CD4-positive, alpha-beta T cell treated with Interleukin-17A for 4 hours (primary cell): ENCODE data around the gene ELF1.

Experiments
- DNase-seq: peaks from one replicate; pipeline ENCODE4 v3.0.0-alpha.2; 2020; ENCODE audit warnings: mixed read lengths

The ELF1 gene

DNA sequence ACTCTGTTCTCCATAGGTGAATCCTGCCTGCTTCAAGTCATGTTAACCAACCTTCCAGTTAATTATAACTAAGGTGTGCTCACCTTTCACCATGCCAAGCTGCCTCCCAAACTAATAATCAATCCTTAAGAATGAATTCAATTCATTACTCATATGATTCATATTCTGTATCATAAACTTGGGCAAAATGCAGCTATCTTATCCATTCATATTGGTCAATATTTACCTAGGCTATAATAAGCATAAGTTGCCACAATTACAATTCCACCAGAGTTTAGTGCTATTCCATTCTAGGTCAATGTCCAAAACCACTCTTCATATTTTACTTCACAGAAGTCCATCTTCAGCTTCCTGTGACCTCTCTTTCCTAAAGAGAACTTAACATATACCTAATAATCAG is 13.4 kb downstream of the ELF1 start:
- no peak for DNase-seq

DNA sequence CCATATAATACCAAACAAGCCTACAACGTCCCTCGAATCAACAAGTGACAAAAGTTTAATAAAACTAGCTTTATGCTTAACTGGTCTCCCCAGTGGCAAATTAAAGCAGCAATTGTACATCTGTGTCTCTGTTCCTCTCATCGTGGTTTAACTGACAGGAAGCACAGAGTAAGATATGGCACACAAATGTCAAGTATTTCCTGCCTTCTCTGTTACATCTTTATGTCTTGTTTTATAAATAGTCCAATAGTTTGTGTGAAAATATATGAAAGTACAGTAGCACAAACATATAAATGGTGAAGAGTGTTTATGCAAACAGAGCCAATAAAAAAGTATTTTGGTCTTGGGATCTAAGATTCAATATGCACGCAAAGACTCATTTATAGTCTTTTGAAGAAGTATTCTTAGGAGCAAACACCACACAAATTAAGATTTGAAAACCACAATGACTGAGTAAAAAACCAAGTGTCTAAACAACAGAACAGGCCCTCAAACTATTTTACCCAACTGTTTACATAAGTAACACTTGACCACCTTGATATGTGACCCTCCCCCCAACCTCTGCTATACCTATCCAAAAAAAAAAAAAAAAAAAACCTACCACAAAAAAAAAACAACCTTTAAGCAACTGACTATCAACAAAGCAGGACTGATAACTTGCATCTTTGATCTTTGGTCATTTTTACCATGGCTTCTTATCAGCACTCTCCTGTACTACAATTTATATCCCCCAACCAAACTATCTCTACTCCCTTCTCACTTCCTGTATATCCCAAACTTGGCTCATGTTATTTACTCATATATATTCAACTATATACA is 14.0 kb downstream of the ELF1 start:
- DNase-seq = peak; percentile 19

GRCh38 chr13:41002606-41003005 is 16.5 kb downstream of the ELF1 start:
- no peak for DNase-seq

- DNase-seq = no peak
These were observed 17.4 kb downstream of the ELF1 start for GRCh38 chr13:41001695-41002094.

GRCh38 chr13:40999416-40999815 is 19.7 kb downstream of the ELF1 start:
- DNase-seq = no peak

- DNase-seq = no peak
These were observed 22.6 kb downstream of the ELF1 start for GRCh38 chr13:40996426-40997092.

GRCh38 chr13:40995997-40996396 is 23.1 kb downstream of the ELF1 start:
- DNase-seq = no peak

- DNase-seq = no peak
These were observed 24.4 kb downstream of the ELF1 start for GRCh38 chr13:40994581-40995230.

DNA sequence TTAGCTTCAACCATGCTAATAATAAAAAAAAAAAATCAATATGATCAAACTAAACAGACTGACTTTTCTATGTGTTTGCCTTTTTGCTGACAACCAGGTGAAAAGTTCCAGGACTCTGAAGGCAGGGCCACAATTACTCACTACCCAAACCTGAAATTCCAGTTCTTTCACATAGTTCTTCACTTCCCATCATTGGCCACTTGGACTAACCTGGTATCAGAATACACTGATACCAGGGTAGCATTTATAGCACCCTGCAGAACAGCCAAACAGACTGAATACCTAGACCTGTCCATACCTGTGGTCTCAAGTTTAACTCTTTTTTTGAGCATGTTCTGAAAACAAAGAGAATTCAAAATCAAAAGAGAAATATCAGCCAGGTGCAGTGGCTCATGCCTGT is 25.1 kb downstream of the ELF1 start:
- no peak for DNase-seq

DNA sequence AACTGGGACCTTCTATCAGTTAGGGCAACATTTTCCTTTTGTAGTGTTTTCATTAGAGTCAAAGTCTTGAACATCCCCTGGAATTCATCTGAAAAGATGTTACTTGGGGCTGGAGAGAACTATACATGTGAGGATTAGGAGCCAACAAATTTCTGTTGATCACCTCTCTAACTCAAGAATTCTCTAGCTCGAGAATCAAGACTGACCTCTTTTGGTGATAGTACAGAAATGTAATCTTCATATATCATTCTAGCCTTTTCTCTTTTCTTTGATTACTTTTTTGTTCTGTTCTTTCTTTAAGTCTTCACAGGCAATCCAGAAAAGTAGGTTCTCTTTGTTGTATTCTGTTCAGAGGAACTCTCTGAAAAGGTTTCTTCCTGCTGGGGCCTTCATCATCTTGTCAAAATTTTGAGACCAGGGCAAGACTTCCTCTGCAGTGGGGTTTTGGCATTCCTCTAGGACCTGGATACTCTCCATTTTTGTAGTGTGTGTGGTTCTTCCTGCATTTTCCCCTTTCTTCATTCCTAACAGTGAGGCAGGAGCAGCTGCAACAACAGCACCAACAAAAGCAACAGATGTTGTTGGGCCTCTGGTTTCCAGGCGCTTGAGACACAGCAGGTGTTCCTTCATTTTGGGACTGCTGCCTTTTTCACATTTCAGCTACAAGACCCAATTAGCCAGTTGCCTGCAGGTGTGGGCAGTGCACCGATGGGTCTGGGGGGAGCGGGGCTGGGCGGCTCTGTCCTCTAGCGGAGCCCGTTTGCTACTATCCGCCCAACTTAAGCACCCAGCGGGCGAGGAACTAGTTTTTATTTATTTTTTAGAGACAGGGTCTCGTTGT is 26.2 kb downstream of the ELF1 start:
- DNase-seq = no peak

DNA sequence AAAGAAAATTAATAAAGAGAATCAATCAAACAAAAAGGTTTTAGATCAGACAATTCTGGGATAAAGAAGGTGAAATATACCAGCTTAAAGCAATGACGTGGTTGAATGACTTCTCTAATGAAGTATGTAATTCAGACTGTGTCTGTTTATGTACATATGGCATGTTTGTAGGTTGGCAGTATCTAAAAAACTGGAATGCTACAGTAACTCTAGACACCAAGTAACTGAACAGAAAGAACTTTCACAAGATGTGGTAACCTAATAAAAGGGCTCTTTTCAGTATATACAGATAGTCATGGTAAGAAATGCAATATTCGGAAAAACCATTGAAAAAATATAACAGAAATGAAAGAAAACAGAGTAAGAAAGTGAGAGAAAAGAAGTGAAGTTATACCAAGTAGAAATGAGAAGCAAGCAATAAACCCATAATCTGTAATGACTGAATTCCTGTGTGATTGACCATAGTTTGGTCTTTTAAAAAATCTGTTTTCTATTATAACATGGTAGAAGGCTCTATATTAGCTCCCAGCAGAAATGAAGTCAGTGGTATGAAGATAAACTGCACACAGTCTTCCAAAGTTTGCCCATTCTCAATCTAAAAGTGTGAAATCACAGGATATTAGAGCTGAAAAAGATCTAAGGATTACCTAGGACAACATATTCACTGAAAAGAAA is 31.4 kb downstream of the ELF1 start:
- DNase-seq = no peak

GRCh38 chr13:40986101-40986856 is 32.8 kb downstream of the ELF1 start:
- no peak for DNase-seq

DNA sequence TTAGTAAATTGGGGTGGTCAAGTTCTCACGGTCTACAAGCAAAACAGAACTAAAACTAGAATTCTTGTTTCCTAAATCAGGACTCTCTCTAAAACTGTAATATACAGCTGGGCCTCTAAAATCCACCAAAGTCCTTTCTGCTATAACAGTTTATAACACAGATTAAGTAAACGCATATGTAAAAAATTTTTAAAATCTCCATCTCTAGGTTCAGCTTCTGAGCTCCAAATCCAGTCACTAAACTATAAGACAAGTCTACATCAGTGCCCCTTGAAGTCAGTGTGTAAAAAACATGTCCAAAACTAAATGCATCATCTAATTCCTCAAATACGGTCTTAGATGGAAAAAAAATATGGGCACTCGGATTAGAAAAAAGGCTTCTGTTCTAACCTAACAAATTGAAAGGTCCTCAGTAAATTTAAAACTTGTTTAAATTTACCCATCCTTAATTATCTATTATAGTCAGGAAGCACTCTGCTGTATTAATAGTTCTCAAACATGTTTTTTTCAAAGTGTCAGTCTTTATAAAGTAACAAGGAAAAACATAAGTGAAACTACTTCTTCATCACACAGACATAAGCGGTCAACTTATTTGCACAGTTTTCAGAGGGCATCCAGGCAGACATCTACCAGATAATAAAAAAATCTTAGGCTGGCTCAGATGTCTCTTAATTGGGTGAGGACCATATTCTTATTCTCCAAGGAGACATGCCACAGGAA is 33.6 kb downstream of the ELF1 start:
- DNase-seq = no peak

- DNase-seq = no peak
These were observed 34.3 kb downstream of the ELF1 start for GRCh38 chr13:40984668-40985366.

DNA sequence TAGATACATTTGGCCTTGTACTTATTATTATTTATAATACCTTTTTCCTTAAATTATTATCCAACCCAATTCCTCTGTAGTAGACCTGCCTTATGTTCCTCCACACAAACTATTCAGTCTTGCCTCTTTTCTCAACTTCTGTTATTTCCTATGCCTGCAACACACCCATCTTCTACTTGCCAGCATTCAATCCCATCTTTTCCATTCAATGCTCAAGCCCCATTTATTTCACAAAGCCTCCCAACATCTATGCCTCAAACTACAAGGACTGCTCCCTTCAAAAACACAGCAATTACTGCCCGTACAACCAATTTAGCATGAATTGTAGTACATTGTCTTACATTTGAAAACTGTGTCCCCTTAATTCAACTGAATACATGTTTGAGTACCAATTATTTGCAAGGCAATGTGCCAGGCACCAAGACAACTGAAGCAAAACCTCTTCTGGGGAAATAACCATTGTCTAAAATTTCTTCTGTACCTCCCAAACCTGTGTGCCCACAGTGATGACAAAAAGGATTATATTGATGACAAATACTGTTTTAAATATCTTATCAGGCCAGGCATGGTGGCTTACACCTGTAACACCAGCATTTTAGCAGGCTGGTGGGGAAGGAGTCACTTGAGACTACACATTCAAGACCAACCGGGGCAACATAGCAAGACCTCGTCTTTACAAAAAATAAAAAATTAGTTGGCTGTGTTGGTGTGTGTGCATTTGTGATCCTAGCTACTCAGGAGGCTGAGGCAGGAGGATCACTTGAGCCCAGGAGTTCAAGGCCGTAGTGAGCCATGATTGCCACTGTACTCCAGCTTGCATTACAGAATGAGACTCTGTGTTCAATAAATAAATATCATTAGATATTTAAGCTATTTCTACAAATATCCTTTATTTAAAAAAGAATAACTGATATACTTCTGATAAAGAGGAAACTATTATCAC is 35.1 kb downstream of the ELF1 start:
- DNase-seq = no peak

DNA sequence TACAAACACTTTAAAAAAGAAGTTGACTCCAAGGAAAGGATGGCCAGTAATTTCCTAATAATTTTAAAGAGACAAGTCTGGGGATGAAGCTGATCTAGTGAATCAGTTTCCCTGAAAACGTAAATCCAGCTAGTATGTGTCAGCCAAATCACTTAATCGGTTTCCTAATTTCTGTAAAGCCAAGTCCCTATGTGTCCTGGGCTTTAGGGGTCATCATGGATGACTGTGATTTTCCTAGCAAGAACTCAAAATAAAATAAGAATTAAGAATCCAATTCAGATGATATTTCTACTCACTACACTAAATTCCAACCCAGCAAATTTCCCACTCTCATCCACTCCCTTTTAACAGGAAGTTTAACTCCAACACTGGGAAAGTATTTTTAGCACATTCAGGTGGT is 35.9 kb downstream of the ELF1 start:
- no peak for DNase-seq

DNA sequence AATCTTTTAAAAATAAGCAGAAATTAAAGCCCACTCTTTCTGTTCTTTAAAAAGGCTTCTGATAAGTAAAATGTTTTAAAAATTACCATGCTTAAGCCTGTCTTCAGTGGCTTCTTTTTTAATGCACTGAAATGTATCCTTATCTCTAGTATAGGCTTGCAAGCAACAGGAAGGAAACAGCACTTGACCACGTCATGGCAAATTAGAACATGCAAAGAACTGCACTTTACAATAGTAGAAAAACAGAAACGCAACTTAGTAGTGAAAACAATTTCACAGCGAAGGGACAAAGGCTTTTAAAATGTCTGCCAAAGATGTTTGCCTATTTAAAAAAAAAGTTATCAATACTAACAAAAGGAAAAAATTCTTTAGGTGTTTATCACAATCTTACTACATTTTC is 36.3 kb downstream of the ELF1 start:
- DNase-seq = peak; percentile 51

- no peak for DNase-seq
These were observed 37.2 kb downstream of the ELF1 start for GRCh38 chr13:40981949-40982348.

GRCh38 chr13:40981361-40981760 is 37.8 kb downstream of the ELF1 start:
- DNase-seq = no peak
